Mucosa of descending colon (tissue), 3 donors: ENCODE results near the gene HK1. TPM values are rescaled to one million over a fixed set of nuclear protein-coding genes. Genes with fewer than 3 reads are reported as not detected.

Experiments
- ATAC-seq: fragments of 200-7000 bp; cut with Tn5 transposase; one replicate; pipeline ENCODE4 v1.9.1; 2020; ENCODE audit warnings: mild to moderate bottlenecking, moderate library complexity
- DNase-seq, 3 donors: peaks; one replicate each; pipeline ENCODE4 v3.0.0-alpha.2; 2020
- H3K36me3 ChIP-seq: fragments of 200-600 bp; one replicate; pipeline ENCODE4 v1.8.0; 2021; ENCODE audit warnings: low read depth, mild to moderate bottlenecking
- H3K4me1 ChIP-seq: fragments of 200-600 bp; one replicate; pipeline ENCODE4 v1.8.0; 2021; ENCODE audit warnings: low read depth, mild to moderate bottlenecking
- H3K4me3 ChIP-seq: fragments of 200-600 bp; one replicate; pipeline ENCODE4 v1.8.0; 2021; ENCODE audit warnings: mild to moderate bottlenecking
- H3K9me3 ChIP-seq: fragments of 200-600 bp; one replicate; pipeline ENCODE4 v1.8.0; 2021; ENCODE audit warnings: mild to moderate bottlenecking
- intact Hi-C, 2 donors: fragments of 100-400 bp; cut with DNase I in 1 of 2; cut with micrococcal nuclease in 1 of 2; formaldehyde crosslinking; loops; one replicate each; pipeline versions ENCODE4 v1.11.0 to v1.11.1; 2022; cut with DNase I, micrococcal nuclease
- total RNA-seq, 3 donors: library from RNA; stranded (reverse); fragmentation: NEBNext Ultra II Directional in 2 of 3; extraction: Animal tissue kit (Norgen Biotek cat#: 25700) in 2 of 3; gene quantifications; one replicate each; pipeline versions ENCODE4 v1.2.1 to v1.2.4, GENCODE V29; 2021 to 2023
- TF ChIP-seq, protein P1 (sequence below): fragments of 200-600 bp; IDR thresholded peaks from one replicate; pipeline ENCODE4 v1.8.0; 2022; ENCODE audit warnings: antibody characterized with exemption, mild to moderate bottlenecking
- donor health status: DM: no; HTN: no; CAD: no; lungs with moderate emphysema.
- donor health status: DM: no; HTN: no; CAD: no.
- donor health status: DM: no; HTN: yes; CAD: no.

The HK1 gene
- total RNA-seq, 3 donors from 2014 or later: 63.9 to 102 (median 81.3) TPM

DNA sequence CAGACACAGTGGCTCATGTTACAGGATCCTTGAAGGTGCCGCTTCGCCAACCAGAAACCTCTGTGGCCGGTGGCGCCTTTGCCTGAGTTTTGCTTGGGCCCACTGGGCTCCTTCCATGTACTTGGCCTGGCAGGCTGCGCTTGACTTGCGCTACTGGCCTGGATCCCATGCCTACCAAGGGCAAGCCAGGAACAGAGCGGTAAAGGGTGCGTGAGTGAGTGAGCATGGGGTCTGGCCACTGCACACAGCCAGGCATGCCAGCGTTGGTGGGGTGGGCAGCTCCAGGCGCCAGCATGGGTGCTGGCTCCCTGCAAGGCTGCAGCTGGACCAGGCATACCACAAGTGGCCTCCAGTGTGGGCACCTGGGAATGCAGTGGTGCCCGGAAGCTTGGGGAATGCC is 156.6 kb downstream of the HK1 start:
- H3K9me3 ChIP-seq: no peaks in the 10 kb centered on the region
- ATAC-seq (no peak), DNase-seq (peak in 1 of 3 donors; percentile 31)
- TF ChIP-seq, protein P1, sequence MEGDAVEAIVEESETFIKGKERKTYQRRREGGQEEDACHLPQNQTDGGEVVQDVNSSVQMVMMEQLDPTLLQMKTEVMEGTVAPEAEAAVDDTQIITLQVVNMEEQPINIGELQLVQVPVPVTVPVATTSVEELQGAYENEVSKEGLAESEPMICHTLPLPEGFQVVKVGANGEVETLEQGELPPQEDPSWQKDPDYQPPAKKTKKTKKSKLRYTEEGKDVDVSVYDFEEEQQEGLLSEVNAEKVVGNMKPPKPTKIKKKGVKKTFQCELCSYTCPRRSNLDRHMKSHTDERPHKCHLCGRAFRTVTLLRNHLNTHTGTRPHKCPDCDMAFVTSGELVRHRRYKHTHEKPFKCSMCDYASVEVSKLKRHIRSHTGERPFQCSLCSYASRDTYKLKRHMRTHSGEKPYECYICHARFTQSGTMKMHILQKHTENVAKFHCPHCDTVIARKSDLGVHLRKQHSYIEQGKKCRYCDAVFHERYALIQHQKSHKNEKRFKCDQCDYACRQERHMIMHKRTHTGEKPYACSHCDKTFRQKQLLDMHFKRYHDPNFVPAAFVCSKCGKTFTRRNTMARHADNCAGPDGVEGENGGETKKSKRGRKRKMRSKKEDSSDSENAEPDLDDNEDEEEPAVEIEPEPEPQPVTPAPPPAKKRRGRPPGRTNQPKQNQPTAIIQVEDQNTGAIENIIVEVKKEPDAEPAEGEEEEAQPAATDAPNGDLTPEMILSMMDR: no peak
- peaks cover 25% of the 10 kb centered on the region for H3K4me1 ChIP-seq
- intact Hi-C loops: no loop called here
- H3K36me3 ChIP-seq: no peaks in the 10 kb centered on the region
- H3K4me3 ChIP-seq: no peak overlapping the region

DNA sequence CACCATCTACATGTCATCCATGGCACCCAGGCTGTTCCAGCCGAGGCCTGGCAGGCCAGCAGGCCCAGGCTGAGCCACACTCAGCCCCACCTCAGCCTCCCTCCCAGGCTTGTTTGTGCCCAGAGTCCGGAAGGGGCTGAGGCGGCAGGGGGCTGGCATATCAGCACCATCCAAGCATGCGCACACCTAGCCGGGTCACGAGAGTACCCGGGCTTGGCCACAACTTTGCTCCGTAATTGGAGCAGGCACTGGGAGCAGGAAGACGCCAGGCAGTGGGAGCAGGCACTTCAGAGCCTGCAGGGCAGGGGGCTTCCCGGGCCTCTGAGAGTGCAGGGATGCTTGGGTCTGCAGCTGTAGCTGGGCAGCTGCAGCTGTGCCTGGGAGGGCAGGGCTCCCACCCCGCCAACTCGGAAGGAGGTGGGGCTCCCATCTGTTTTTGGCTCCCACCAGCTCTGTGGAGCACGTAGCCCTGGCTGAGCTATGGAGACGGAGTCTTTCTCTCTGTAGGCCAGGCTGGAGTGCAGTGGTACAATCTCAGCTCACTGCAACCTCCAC is 157.7 kb downstream of the HK1 start:
- intact Hi-C loops: no loop called here
- no peak overlapping the region for H3K4me3 ChIP-seq
- no peak for ATAC-seq
- peak in 1 of 3 donors; percentile 22 for DNase-seq
- no peaks in the 10 kb centered on the region for H3K9me3 ChIP-seq
- TF ChIP-seq, protein P1: no peak
- H3K4me1 ChIP-seq: peaks cover 27% of the 10 kb centered on the region
- no peaks in the 10 kb centered on the region for H3K36me3 ChIP-seq

DNA sequence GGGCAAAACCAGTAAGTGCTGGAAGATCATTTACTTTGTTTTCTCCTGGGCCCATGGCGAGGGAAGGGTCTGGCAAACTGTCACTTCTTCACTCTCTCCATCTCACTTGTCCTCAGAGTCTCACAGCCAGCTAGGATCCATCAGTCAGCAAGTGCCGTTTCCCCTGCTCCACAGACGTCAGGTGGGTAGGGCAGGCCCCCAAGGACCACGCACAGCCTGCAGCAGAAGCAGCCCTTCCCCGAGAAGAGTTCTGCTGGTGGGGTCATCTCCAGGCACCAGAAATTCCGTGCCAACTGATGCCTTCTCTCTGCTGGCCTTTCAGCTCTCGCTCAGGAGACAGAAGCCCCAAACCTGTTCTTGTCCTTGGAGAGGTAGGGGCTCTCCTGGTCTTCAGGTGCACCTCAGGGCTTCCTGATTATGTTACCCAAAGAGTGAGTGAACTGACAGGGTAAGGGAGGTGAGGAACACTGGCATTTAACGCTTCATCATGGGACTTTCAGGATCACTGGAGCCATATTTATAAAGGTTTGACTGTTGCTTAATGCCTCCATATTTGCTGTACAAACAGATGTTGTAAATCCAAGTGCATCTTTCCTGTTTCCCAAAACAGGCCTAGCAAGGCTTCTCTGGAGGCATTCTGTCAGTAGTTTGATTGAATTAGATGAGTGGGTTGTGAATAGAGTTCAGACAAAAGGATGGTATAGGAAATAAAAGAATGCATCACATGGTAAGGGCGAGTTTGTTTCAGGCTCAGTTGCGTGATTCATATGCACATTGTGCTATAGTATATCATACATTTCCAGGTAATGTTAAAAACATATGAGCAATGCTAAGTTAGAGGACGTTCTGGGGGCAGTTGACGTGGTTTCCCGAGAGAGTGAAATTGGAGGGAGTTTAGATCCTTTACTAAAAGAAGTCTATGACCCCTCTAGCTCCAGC is 159.3 kb downstream of the HK1 start:
- TF ChIP-seq, protein P1: no peak
- H3K4me1 ChIP-seq: peaks cover 27% of the 10 kb centered on the region

DNA sequence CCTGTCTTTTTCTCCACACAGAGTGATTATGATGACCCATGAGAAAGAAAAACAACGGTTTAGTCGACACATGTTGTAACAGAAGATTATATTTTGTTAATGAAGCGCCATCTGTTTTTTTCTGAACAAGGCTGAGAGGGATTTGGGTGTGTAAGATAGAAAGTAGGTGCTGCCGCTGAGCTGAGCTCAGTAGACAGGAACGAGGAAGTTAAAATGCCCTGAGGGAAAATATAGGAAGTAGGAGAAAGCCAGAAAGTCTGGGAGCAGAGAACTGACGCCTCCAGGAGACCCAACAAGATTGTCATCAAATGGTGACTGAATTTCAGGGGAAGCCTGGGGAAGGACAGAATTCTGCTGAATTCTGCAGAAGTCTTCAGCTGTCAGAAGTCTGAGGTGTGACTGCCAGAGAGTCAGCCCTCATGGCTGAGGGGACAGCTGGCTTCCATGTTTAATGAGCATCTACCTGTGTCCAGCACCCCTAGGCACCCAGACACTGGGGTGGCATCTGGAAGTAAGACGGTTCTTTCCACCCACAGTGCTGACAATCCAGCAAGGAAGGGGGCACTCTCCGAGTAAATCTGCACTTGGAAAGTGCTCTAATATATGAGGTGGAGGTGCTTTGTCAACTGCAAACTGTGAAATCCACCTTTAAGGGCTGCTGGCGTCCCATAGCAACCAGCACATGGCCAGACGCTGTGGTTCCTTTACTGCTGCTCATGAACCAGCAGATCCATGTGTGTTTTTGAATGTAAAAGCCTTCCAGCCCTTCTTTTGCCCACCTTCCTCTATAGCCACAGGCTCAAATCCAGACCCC is 160.4 kb downstream of the HK1 start:
- H3K36me3 ChIP-seq: no peaks in the 10 kb centered on the region
- no peak overlapping the region for H3K4me3 ChIP-seq
- no peaks in the 10 kb centered on the region for H3K9me3 ChIP-seq
- ATAC-seq (peak; percentile 86), DNase-seq (peak in 1 of 3 donors; percentile 56)
- peaks cover 26% of the 10 kb centered on the region for H3K4me1 ChIP-seq
- TF ChIP-seq, protein P1: no peak
- intact Hi-C loops: no loop called here

More for the DNA sequence above, 159.3 kb downstream of the HK1 start:
- DNase-seq (no peak), ATAC-seq (no peak)
- intact Hi-C loops: no loop called here
- no peak overlapping the region for H3K4me3 ChIP-seq
- H3K9me3 ChIP-seq: no peaks in the 10 kb centered on the region
- H3K36me3 ChIP-seq: no peaks in the 10 kb centered on the region

DNA sequence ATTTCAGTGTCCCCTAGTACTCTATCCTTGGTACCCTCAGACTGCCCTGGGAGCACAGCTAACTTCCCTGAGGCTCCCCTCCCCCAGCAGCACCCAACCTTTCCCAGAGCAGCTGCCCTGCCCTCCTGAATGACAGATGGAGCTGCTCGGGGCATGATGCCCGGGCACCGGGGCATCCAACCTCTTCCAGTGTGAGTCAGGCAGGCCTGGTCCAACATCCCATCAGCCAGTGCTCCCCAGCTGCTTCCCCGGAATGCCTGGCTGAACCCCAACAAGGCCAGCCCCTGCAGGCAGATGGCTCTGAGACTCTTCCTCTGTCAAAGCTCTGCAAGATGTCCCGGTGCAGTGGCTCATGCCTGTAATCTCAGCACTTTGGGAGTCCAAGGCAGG is 161.0 kb downstream of the HK1 start:
- ATAC-seq: peak; percentile 87

More for the DNA sequence above, 161.0 kb downstream of the HK1 start:
- peak; percentile 72 to 85 (median 77) for DNase-seq
- TF ChIP-seq, protein P1: no peak
- peaks cover 22% of the 10 kb centered on the region for H3K4me1 ChIP-seq
- no peaks in the 10 kb centered on the region for H3K9me3 ChIP-seq
- H3K4me3 ChIP-seq: no peak overlapping the region
- no peaks in the 10 kb centered on the region for H3K36me3 ChIP-seq
- intact Hi-C loops: no loop called here
